ENCODE results near the gene ALOX15. TPM values are rescaled to one million over a fixed set of nuclear protein-coding genes. Genes with fewer than 3 reads are reported as not detected.

The ALOX15 gene
- total and polyA plus RNA-seq, 10 of the 15 experiments (the other 5 are each of a cell fraction or from before 2014, with no cell fraction given): 0.05 to 1.0 (median 0.24) TPM

DNA sequence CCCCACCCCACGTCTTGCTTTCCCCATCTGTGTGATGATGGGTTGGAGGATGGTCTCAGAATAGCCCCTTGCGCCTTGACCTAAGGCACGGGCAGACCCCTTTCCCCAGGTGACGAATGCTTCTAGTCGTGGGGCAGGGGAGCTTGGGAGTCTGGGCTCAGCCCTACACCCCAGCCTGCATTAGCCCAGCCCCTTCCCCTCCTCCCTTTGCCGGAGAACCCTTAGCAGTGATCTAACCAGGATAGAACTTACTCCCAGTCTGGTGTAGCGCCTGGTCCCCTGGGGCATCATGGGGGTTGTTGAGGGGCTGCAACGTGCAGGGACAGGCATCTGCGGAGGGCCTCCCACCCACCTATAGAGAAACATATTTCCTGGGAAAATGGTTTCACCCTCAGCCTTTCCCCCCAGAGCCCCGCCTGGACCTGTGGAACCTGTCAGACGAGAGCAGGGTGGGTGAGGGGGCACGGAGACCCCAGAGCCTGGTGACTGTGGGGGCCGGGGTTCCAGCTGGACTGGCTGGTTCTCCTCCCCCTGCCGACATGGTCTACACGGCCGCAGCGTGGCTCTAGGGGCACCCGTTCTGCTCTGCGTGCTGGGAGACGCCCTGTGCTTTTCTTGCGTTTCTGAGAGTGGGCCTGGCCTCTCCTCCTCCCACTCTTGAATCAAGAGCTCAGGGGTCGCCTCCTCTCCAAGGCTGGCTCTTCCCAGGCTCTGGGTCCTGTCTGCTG lies 52.4 kb downstream of the ALOX15 start:
- intact Hi-C loops (cut with micrococcal nuclease; ENCODE audit: unreplicated experiment) (no loop called here), in situ Hi-C loops (cut with MboI) (no loop called here)
- H3K27ac ChIP-seq (ENCODE audit: control insufficient read depth, insufficient read depth): no peak overlapping the region
- TF ChIP-seq BHLHE40 (IDR thresholded peaks at IDR 0.05; ENCODE audit: borderline replicate concordance in 1 of 2, low read depth in 2 of 2, low read length in 1 of 2): no peak
- no peaks in the 10 kb centered on the region for H3K79me2 ChIP-seq (ENCODE audit: control insufficient read depth, insufficient read depth, low read length)
- ChIA-PET POLR2A (no interaction called here), SMC1A (ENCODE audit: uncharacterized antibody, unreplicated experiment) (no interaction called here), RAD21 (ENCODE audit: unreplicated experiment) (no interaction called here), CTCF (no interaction called here)
- no peaks in the 10 kb centered on the region for H3K4me1 ChIP-seq (ENCODE audit: control insufficient read depth, insufficient read depth, low read length)
- H3K27me3 ChIP-seq (replicated peaks in 1 of 2; ENCODE audit: control insufficient read depth in 2 of 2, insufficient read depth in 2 of 2, low read length in 1 of 2): peaks cover 6 to 7% of the 10 kb centered on the region in 2 experiments
- DNase-seq (ENCODE audit: low read depth, low spot score) (no peak), FAIRE-seq (no peak), ATAC-seq (no peak)
- H3K4me3 ChIP-seq: no peak overlapping the region
- H3K9ac ChIP-seq (ENCODE audit: control insufficient read depth, insufficient read depth, low read length): no peak overlapping the region
- H3K9me3 ChIP-seq (replicated peaks; ENCODE audit: control insufficient read depth, insufficient read depth, low read length): no peaks in the 10 kb centered on the region
- no peaks in the 10 kb centered on the region for H3K36me3 ChIP-seq (ENCODE audit: control insufficient read depth in 2 of 2, insufficient read depth in 2 of 2, low read length in 1 of 2)
- no peak overlapping the region for H3K4me2 ChIP-seq (ENCODE audit: control insufficient read depth, insufficient read depth)
- no peaks in the 10 kb centered on the region; the same call in none of the 2 replicates for H4K20me1 ChIP-seq (ENCODE audit: control insufficient read depth, insufficient read depth)
- 25% methylated on average over 21 of the region's 22 CpGs for WGBS (ENCODE audit: insufficient coverage, insufficient replicate concordance, low lambda C conversion rate, missing lambda C conversion rate)
- BruUV-seq (replicated peaks): no TSS peak
- H2AFZ ChIP-seq (ENCODE audit: control insufficient read depth, low read depth, low read length): no peak overlapping the region

DNA sequence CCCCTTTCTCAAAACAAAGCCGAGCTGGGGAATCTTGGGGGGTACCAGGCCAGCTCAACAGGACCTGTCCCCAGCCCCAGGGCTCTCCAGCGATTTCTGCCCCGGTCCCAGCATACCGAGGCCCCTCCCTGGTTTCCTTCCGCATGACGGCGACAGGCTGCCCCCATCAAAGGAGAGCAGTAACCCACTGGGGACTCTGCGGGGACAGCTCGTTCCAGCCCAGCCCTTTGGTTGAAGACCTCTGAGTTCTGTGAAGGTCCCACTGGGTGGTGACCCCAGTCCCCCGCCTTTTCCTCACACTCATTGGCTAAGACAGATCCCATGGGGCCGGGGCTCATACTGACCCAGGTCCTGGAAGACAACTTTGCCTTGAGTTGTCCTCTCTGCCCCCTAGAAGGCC lies 53.1 kb downstream of the ALOX15 start:
- no peak overlapping the region for H3K9ac ChIP-seq (ENCODE audit: control insufficient read depth, insufficient read depth, low read length)
- no peak overlapping the region for H2AFZ ChIP-seq (ENCODE audit: control insufficient read depth, low read depth, low read length)
- intact Hi-C loops (cut with micrococcal nuclease; ENCODE audit: unreplicated experiment): no loop called here
- FAIRE-seq (no peak), DNase-seq (ENCODE audit: low read depth, low spot score) (no peak), ATAC-seq (no peak)
- in situ Hi-C loops (cut with MboI): no loop called here
- RAD21 ChIA-PET (ENCODE audit: unreplicated experiment): no interaction called here
- H3K27ac ChIP-seq (ENCODE audit: control insufficient read depth, insufficient read depth): no peak overlapping the region
- SMC1A ChIA-PET (ENCODE audit: uncharacterized antibody, unreplicated experiment): no interaction called here
- no TSS peak for BruUV-seq (replicated peaks)
- H3K4me2 ChIP-seq (ENCODE audit: control insufficient read depth, insufficient read depth): no peak overlapping the region
- no peaks in the 10 kb centered on the region for H3K4me1 ChIP-seq (ENCODE audit: control insufficient read depth, insufficient read depth, low read length)
- no peaks in the 10 kb centered on the region for H3K79me2 ChIP-seq (ENCODE audit: control insufficient read depth, insufficient read depth, low read length)
- H3K4me3 ChIP-seq: no peak overlapping the region
- no peaks in the 10 kb centered on the region for H3K36me3 ChIP-seq (ENCODE audit: control insufficient read depth in 2 of 2, insufficient read depth in 2 of 2, low read length in 1 of 2)
- no peaks in the 10 kb centered on the region; the same call in none of the 2 replicates for H4K20me1 ChIP-seq (ENCODE audit: control insufficient read depth, insufficient read depth)
- H3K27me3 ChIP-seq (replicated peaks in 1 of 2; ENCODE audit: control insufficient read depth in 2 of 2, insufficient read depth in 2 of 2, low read length in 1 of 2): peaks cover 10% of the 10 kb centered on the region in 2 experiments
- TF ChIP-seq ZBTB40 (IDR thresholded peaks at IDR 0.05; ENCODE audit: borderline replicate concordance): no peak
- POLR2A ChIA-PET: no interaction called here
- no peaks in the 10 kb centered on the region; the same call in 2 of the 3 replicates for H3K9me3 ChIP-seq (replicated peaks; ENCODE audit: control insufficient read depth, insufficient read depth, low read length)
- CTCF ChIA-PET: no interaction called here
- 36% methylated on average over 11 of the region's 11 CpGs for WGBS (ENCODE audit: insufficient coverage, insufficient replicate concordance, low lambda C conversion rate, missing lambda C conversion rate)
